Upper lobe of left lung (tissue), 6 donors: Measurements from ENCODE around the gene LRRC45. TPM values are rescaled to one million over a fixed set of nuclear protein-coding genes. Genes with fewer than 3 reads are reported as not detected.
"Not testable (repeated sequence)": the region's sequence is repeated elsewhere in the genome, so short reads cannot be mapped to it uniquely, and the experiment has no call there.

Experiments
- ATAC-seq, 2 donors: fragments of 200-7000 bp; cut with Tn5 transposase; one replicate each; pipeline ENCODE4 v1.9.1; 2022; ENCODE audit warnings: mild to moderate bottlenecking in 2 of 2, moderate library complexity in 2 of 2; ENCODE audit not compliant: low FRiP score in 2 of 2
- DNase-seq, 2 donors: peaks; one replicate each; pipeline ENCODE4 v3.0.0-alpha.2; 2019 to 2020
- H3K27ac ChIP-seq, 4 donors: fragments of 200-600 bp; sonication (generic); one replicate each; pipeline ENCODE4 v1.5.1; 2016 to 2019
- H3K27me3 ChIP-seq, 4 donors: fragments of 200-600 bp; sonication (generic); one replicate each; pipeline ENCODE4 v1.5.1; 2017 to 2019
- H3K36me3 ChIP-seq, 4 donors: fragments of 200-600 bp; sonication (generic); one replicate each; pipeline ENCODE4 v1.5.1; 2016 to 2019
- H3K4me1 ChIP-seq, 4 donors: fragments of 200-600 bp; sonication (generic); one replicate each; pipeline ENCODE4 v1.5.1; 2018 to 2019
- H3K4me3 ChIP-seq, 4 donors: fragments of 200-600 bp; sonication (generic); one replicate each; pipeline ENCODE4 v1.5.1; 2017 to 2019; ENCODE audit warnings: mild to moderate bottlenecking in 2 of 4, moderate library complexity in 1 of 4
- H3K9me3 ChIP-seq, 4 donors: fragments of 200-600 bp; sonication (generic); one replicate each; pipeline ENCODE4 v1.5.1; 2018 to 2019
- CTCF ChIP-seq, 6 experiments: fragments of 450-650 bp in 4 of 6; fragments of 200-600 bp in 2 of 6; sonication (generic) in 2 of 6; IDR thresholded peaks; one replicate each; pipeline ENCODE4 v1.5.1; 2016 to 2019; ENCODE audit warnings: antibody characterized with exemption in 6 of 6
- EP300 ChIP-seq, 4 donors: sonication (generic); formaldehyde crosslinking; IDR thresholded peaks; one replicate each; pipeline ENCODE4 v1.5.1; 2017; ENCODE audit warnings: antibody characterized with exemption in 4 of 4, control low read depth in 2 of 4
- POLR2A ChIP-seq, 4 donors: fragments of 450-650 bp; IDR thresholded peaks; one replicate each; pipeline ENCODE4 v1.5.1; 2016 to 2017; ENCODE audit warnings: antibody characterized with exemption in 4 of 4, mild to moderate bottlenecking in 2 of 4
- POLR2AphosphoS5 ChIP-seq, 2 donors: sonication (generic); formaldehyde crosslinking; IDR thresholded peaks; one replicate each; pipeline ENCODE4 v1.5.1; 2017; ENCODE audit warnings: antibody characterized with exemption in 2 of 2
- WGBS, 2 donors: methylation state at CpG; one replicate each; pipeline ENCODE4 v1.1.5; 2017 to 2018; 5-methylcytosine and 5-hydroxymethylcytosine counted together
- total RNA-seq, 6 donors: library from RNA; depleted of rRNA in 4 of 6; stranded (reverse); fragments of >200 nt in 4 of 6; gene quantifications; one replicate each; pipeline versions ENCODE4 v1.1.0 to v1.2.1, GENCODE V29; 2016 to 2021
- donor health status: DM: no; HTN: no; CAD: no; lungs with moderate emphysema.
- donor health status: DM: no; HTN: yes; CAD: no; lungs with severe emphysema.

The LRRC45 gene
- total RNA-seq, 6 donors from 2014 or later, result 14.0 to 57.6 (median 20.4) TPM

GRCh38 chr17:81978524-81979298 is 44.4 kb upstream of the LRRC45 start:
- Histone ChIP-seq H3K36me3 (peaks cover 0 to 13% (median 5%) of the 10 kb centered on the region in 4 donors), H3K4me3 (peak overlapping the region in 3 of 4 donors; percentile 83 to 95 (median 89)), H3K9me3 (no peaks in the 10 kb centered on the region), H3K27me3 (no peaks in the 10 kb centered on the region), H3K4me1 (peaks cover 13 to 42% (median 26%) of the 10 kb centered on the region in 4 donors), H3K27ac (peak overlapping the region in 1 of 4 donors; percentile 93)
- peak in 1 of 2 donors; percentile 79 for DNase-seq
- no peak for TF ChIP-seq POLR2AphosphoS5 (IDR thresholded peaks at IDR 0.05)
- TF ChIP-seq POLR2A (IDR thresholded peaks at IDR 0.05), result no peak
- 90 to 92% methylated on average over 23 to 27 of the region's 27 CpGs for whole genome bisulfite sequencing, 2 donors
- no peak for ATAC-seq

GRCh38 chr17:81980122-81980521 is 43.0 kb upstream of the LRRC45 start:
- TF ChIP-seq EP300 (IDR thresholded peaks at IDR 0.05), result no peak
- no peak for TF ChIP-seq POLR2AphosphoS5 (IDR thresholded peaks at IDR 0.05)
- no peak for TF ChIP-seq CTCF (IDR thresholded peaks at IDR 0.05)
- no peak for TF ChIP-seq POLR2A (IDR thresholded peaks at IDR 0.05)
- peaks cover 13 to 42% (median 26%) of the 10 kb centered on the region in 4 donors for H3K4me1 ChIP-seq
- no peaks in the 10 kb centered on the region for H3K27me3 ChIP-seq
- 90 to 98% methylated on average over 4 of the region's 4 CpGs for WGBS, 2 donors
- peaks cover 4 to 27% (median 19%) of the 10 kb centered on the region in 4 donors for H3K36me3 ChIP-seq
- no peak overlapping the region for H3K4me3 ChIP-seq
- peak overlapping the region; percentile 2 to 63 (median 52) for H3K27ac ChIP-seq
- DNase-seq (no peak), ATAC-seq (no peak)
- H3K9me3 ChIP-seq, result no peaks in the 10 kb centered on the region

GRCh38 chr17:81980707-81981343 is 42.3 kb upstream of the LRRC45 start:
- peaks cover 7 to 34% (median 26%) of the 10 kb centered on the region in 4 donors for H3K36me3 ChIP-seq
- peak in 1 of 2 donors; percentile 52 for ATAC-seq
- no peak overlapping the region for H3K4me3 ChIP-seq
- peak in 1 of 2 donors; percentile 72 for DNase-seq
- TF ChIP-seq POLR2AphosphoS5 (IDR thresholded peaks at IDR 0.05) (no peak), POLR2A (IDR thresholded peaks at IDR 0.05) (no peak), EP300 (IDR thresholded peaks at IDR 0.05) (no peak), CTCF (IDR thresholded peaks at IDR 0.05) (no peak)
- peaks cover 13 to 42% (median 26%) of the 10 kb centered on the region in 4 donors for H3K4me1 ChIP-seq
- H3K27ac ChIP-seq, result peak overlapping the region in 3 of 4 donors; percentile 44 to 63 (median 61)
- no peaks in the 10 kb centered on the region for H3K27me3 ChIP-seq
- no peaks in the 10 kb centered on the region for H3K9me3 ChIP-seq
- WGBS, 2 donors, result 60 to 65% methylated on average over 9 of the region's 9 CpGs

- H3K4me3 ChIP-seq, DNase-seq, H3K27me3 ChIP-seq, ATAC-seq, H3K9me3 ChIP-seq: not testable (repeated sequence)
- Histone ChIP-seq H3K4me1 (peaks cover 12 to 38% (median 23%) of the 10 kb centered on the region in 4 donors), H3K36me3 (peaks cover 7 to 41% (median 29%) of the 10 kb centered on the region in 4 donors), H3K27ac (peak overlapping the region in 1 of 4 donors; percentile 44)
- 95 to 99% methylated on average over 12 of the region's 12 CpGs for WGBS, 2 donors
Measured at GRCh38 chr17:81981511-81981910, 41.6 kb upstream of the LRRC45 start.

GRCh38 chr17:81983011-81983638 is 40.0 kb upstream of the LRRC45 start:
- Histone ChIP-seq H3K4me1 (peaks cover 8 to 29% (median 18%) of the 10 kb centered on the region in 4 donors), H3K36me3 (peaks cover 7 to 50% (median 29%) of the 10 kb centered on the region in 4 donors), H3K4me3 (no peak overlapping the region), H3K27me3 (no peaks in the 10 kb centered on the region), H3K27ac (no peak overlapping the region), H3K9me3 (no peaks in the 10 kb centered on the region)
- WGBS, 2 donors, result 93 to 95% methylated on average over 30 to 34 of the region's 35 CpGs
- DNase-seq, result peak in 1 of 2 donors; percentile 61
- no peak for ATAC-seq
- TF ChIP-seq CTCF (IDR thresholded peaks at IDR 0.05), result no peak
- no peak for TF ChIP-seq EP300 (IDR thresholded peaks at IDR 0.05)
- TF ChIP-seq POLR2AphosphoS5 (IDR thresholded peaks at IDR 0.05), result no peak
- TF ChIP-seq POLR2A (IDR thresholded peaks at IDR 0.05), result no peak
